HG02798 (cell line): ENCODE results near the gene DHRS9.
"Not testable (repeated sequence)": the region's sequence is repeated elsewhere in the genome, so short reads cannot be mapped to it uniquely, and the experiment has no call there.

Source experiments
- ATAC-seq: cut with Tn5 transposase; IDR thresholded peaks from one replicate; pipeline ENCODE4 v1.9.1; 2021; ENCODE audit warnings: mild to moderate bottlenecking; ENCODE audit not compliant: unreplicated experiment, poor library complexity

Gene DHRS9

DNA sequence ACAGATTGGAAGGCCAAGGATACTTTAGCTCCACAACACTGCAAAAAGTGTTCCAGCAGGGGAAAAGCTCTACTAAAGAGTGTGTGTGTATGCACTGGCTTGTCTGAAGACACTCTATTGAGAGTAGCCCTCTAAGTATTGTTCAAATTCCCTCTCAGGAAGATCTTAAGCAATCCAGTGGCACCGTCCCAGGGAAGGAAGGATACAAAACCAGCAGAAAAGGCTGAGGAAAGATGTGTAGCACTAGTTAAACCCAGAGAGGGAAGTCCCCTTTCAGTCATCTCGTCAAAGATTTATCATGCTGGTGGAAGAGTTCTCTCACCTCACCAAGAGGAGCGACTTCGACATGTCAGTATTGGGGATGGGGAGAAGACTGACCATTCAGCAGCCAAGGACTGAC, 50.5 kb downstream of the DHRS9 start:
- ATAC-seq = no peak

DNA sequence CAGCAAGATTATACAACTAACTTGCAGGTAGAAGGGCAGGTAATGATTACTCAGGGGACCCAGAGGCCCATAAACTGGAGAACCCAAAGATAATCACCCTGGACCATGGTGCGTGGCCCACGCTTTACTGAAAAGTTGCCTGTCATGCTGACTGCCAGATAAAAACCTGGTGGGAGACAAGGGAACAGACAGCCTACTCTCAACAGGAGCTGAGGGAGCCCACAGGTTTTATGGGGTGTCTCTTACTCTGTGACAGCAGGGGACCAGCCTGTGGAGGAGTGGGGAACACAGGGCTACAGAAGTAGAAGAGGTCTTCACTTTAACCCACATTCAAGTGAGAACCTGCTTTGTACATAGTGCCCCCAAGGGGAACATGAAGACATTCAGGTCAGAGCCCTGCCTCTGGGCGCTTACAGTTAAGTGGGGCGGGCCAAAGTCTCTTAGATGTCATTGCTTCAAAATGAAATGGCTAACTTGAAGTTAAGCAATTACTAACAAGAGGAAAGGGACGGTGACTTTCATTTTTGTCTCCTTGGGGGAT, 60.4 kb downstream of the DHRS9 start:
- ATAC-seq = no peak

- ATAC-seq = peak; percentile 76
Observed at GRCh38 chr2:169131587-169132512, 62.5 kb downstream of the DHRS9 start.

DNA sequence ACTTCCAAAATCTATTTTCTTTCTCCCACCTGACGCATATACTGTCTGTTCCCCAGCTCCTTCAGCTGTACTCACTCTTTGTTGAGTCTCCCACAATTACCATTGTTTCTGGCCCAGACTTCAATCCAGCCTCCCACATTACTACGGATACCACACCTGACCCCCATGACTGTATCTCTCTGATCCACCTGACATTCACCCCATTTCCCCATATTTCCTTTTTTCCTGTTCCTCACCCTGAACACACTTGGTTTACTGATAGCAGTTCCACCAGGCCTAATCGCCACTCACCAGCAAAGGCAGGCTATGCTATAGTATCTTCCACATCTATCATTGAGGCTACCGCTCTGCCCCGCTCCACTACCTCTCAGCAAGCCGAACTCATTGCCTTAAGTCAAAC, 64.9 kb downstream of the DHRS9 start:
- ATAC-seq = not testable (repeated sequence)

GRCh38 chr2:169136428-169136827, 67.1 kb downstream of the DHRS9 start:
- not testable (repeated sequence) for ATAC-seq

- no peak for ATAC-seq
Observed at GRCh38 chr2:169136885-169137534, 67.6 kb downstream of the DHRS9 start.

- ATAC-seq = no peak
Observed at GRCh38 chr2:169137924-169138323, 68.6 kb downstream of the DHRS9 start.

DNA sequence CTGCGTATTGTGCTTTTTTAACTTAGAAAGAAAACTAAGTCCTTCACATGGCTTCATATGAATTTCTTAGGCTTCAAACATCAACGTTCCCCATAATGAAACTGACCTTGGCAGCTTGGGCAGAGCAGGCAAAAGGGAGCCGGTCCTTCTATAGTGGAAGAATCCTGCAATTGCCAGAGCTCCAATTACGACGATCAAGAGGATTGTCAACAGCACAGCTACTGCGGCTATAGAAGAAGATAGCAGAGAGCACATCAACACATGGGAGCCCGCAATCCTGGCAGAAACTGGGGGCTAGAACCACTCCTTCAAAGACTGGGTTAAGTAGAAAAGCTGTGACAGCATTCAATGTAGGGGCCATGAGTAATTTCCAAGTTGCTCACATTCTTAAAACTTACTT, 69.8 kb downstream of the DHRS9 start:
- ATAC-seq = no peak

- ATAC-seq = no peak
Observed at GRCh38 chr2:169139993-169140767, 70.8 kb downstream of the DHRS9 start.

DNA sequence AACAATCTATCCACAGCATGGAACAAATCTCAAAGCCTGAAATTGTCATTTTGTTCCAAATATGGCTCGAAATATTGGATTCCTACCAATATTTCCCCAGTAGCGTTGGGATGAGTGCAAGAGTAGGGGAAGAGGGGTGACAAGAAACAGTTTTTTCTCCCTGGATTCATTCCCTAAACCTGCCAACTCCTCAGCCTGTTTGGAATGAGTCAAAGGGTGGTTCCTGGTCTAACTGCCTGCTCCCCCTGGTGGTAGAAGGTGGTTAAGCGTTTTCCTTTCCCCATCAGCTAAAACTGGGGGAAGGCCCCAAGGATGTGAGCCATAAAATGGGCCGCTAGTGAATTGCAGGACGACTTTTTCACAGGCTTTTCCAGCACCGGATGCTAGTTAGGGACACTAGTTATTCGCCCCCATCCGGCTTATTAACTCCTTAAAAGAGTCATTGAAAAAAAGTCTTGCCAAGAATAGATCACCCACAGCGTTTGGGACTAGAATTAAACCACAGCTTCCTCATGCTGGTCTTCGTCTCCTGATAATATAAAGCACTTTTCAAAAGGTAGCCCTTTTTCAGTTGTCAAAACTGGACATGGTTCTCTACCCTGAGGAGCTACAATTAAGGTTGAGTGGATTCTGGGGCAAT, 72.5 kb downstream of the DHRS9 start:
- ATAC-seq = peak; percentile 76

- no peak for ATAC-seq
Observed at GRCh38 chr2:169143998-169144397, 74.6 kb downstream of the DHRS9 start.
